Cardiac muscle cell (in vitro differentiated cells and primary cell): ENCODE data around the gene CLNS1A. TPM values are rescaled to one million over a fixed set of nuclear protein-coding genes. Genes with fewer than 3 reads are reported as not detected.
"Not testable (repeated sequence)": the region's sequence is repeated elsewhere in the genome, so short reads cannot be mapped to it uniquely, and the experiment has no call there.

Source experiments
- DNase-seq, 2 donors: peaks; one replicate each; pipeline versions ENCODE4 v3.0.0 to v3.0.0-alpha.2; 2010 to 2017; ENCODE audit warnings: low read depth in 1 of 2, low spot score in 1 of 2
- H3K27ac ChIP-seq: fragments of 200-600 bp; sonication (generic); 2 replicates; pipeline ENCODE4 v1.5.1; 2016
- H3K27me3 ChIP-seq: fragments of 200-600 bp; sonication (generic); 2 replicates; pipeline ENCODE4 v1.6.0; 2016; ENCODE audit warnings: control low read depth
- H3K36me3 ChIP-seq: fragments of 200-600 bp; sonication (generic); 2 replicates; pipeline ENCODE4 v1.5.1; 2016; ENCODE audit warnings: control low read depth
- H3K4me1 ChIP-seq: fragments of 200-600 bp; sonication (generic); 2 replicates; pipeline ENCODE4 v1.8.1; 2017; ENCODE audit warnings: low read depth, mild to moderate bottlenecking, mixed run types
- H3K4me3 ChIP-seq: fragments of 200-600 bp; sonication (generic); 2 replicates; pipeline ENCODE4 v1.5.1; 2016; ENCODE audit warnings: mild to moderate bottlenecking
- H3K9me3 ChIP-seq: fragments of 200-600 bp; sonication (generic); 2 replicates; pipeline ENCODE4 v1.5.1; 2017; ENCODE audit warnings: low read depth, mild to moderate bottlenecking, control low read depth
- CTCF ChIP-seq: IDR thresholded peaks from 2 replicates; pipeline ENCODE4 v1.5.1; 2012; ENCODE audit warnings: low read depth, mild to moderate bottlenecking, low read length
- polyA plus RNA-seq: library from polyadenylated mRNA; unstranded; fragments of >200 nt; fragmentation: Nextera tagmentation; extraction: Ambion mirVana; gene quantifications from 2 replicates; pipeline ENCODE4 v1.2.1, GENCODE V29; 2016
- total RNA-seq: library from RNA; depleted of rRNA; stranded (reverse); fragments of >200 nt; gene quantifications from 2 replicates; pipeline ENCODE4 v1.2.3, GENCODE V29; 2016

The CLNS1A gene
- total and polyA plus RNA-seq, 2 experiments from 2014 or later = 122 to 152 TPM

- Histone ChIP-seq H3K4me1 (peaks cover 6% of the 10 kb centered on the region), H3K27ac (peak overlapping the region; percentile 85)
Measured at GRCh38 chr11:77589181-77589520, 48.4 kb downstream of the CLNS1A start.

GRCh38 chr11:77580712-77581337, 56.8 kb downstream of the CLNS1A start:
- no peaks in the 10 kb centered on the region for H3K36me3 ChIP-seq
- TF ChIP-seq CTCF = no peak
- no peak overlapping the region for H3K4me3 ChIP-seq
- H3K27ac ChIP-seq = no peak overlapping the region
- H3K27me3 ChIP-seq = no peaks in the 10 kb centered on the region
- H3K4me1 ChIP-seq = no peaks in the 10 kb centered on the region
- no peaks in the 10 kb centered on the region for H3K9me3 ChIP-seq
- DNase-seq = peak; percentile 15 to 36

More at GRCh38 chr11:77589181-77589520, 48.4 kb downstream of the CLNS1A start:
- H3K4me3 ChIP-seq = peak overlapping the region; percentile 58
- no peaks in the 10 kb centered on the region for H3K27me3 ChIP-seq
- H3K9me3 ChIP-seq = no peaks in the 10 kb centered on the region
- no peaks in the 10 kb centered on the region for H3K36me3 ChIP-seq
- no peak for DNase-seq
- TF ChIP-seq CTCF = no peak

- H3K27ac ChIP-seq, H3K4me1 ChIP-seq, H3K36me3 ChIP-seq, DNase-seq, H3K27me3 ChIP-seq, H3K9me3 ChIP-seq, H3K4me3 ChIP-seq: not testable (repeated sequence)
Measured at GRCh38 chr11:77575428-77575827, 62.2 kb downstream of the CLNS1A start.

GRCh38 chr11:77570896-77571295, 66.7 kb downstream of the CLNS1A start:
- not testable (repeated sequence) for H3K4me1 ChIP-seq, H3K9me3 ChIP-seq, H3K27ac ChIP-seq, H3K27me3 ChIP-seq, H3K4me3 ChIP-seq, H3K36me3 ChIP-seq
- DNase-seq = peak in 1 of 2 donors; percentile 19

GRCh38 chr11:77569676-77570070, 67.9 kb downstream of the CLNS1A start:
- no peaks in the 10 kb centered on the region for H3K36me3 ChIP-seq
- H3K4me3 ChIP-seq = no peak overlapping the region
- H3K9me3 ChIP-seq = no peaks in the 10 kb centered on the region
- no peaks in the 10 kb centered on the region for H3K27me3 ChIP-seq
- no peak for TF ChIP-seq CTCF
- no peak for DNase-seq
- H3K27ac ChIP-seq = no peak overlapping the region
- H3K4me1 ChIP-seq = no peaks in the 10 kb centered on the region

GRCh38 chr11:77568916-77569675, 68.5 kb downstream of the CLNS1A start:
- no peak for TF ChIP-seq CTCF
- Histone ChIP-seq H3K27me3 (no peaks in the 10 kb centered on the region), H3K4me3 (no peak overlapping the region), H3K36me3 (no peaks in the 10 kb centered on the region), H3K9me3 (no peaks in the 10 kb centered on the region), H3K27ac (no peak overlapping the region), H3K4me1 (no peaks in the 10 kb centered on the region)
- no peak for DNase-seq
